ENCODE measurements around the gene SREBF1.

DNA sequence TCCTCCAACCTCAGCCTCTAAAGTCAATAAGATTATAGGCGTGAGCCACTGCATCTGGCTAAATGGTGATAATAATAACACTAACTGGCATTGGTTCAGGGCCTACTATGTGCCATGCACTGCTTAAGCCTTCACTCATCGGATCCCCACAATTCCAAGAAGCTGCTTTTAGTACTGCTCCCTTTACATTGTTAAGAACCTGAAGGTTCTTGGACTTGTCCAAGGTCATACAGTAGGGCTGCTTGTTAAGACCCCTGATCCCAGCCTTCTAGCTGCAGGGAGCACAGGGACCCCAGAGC, 6.6 kb downstream of the SREBF1 start:
- TF ChIP-seq, protein P1, sequence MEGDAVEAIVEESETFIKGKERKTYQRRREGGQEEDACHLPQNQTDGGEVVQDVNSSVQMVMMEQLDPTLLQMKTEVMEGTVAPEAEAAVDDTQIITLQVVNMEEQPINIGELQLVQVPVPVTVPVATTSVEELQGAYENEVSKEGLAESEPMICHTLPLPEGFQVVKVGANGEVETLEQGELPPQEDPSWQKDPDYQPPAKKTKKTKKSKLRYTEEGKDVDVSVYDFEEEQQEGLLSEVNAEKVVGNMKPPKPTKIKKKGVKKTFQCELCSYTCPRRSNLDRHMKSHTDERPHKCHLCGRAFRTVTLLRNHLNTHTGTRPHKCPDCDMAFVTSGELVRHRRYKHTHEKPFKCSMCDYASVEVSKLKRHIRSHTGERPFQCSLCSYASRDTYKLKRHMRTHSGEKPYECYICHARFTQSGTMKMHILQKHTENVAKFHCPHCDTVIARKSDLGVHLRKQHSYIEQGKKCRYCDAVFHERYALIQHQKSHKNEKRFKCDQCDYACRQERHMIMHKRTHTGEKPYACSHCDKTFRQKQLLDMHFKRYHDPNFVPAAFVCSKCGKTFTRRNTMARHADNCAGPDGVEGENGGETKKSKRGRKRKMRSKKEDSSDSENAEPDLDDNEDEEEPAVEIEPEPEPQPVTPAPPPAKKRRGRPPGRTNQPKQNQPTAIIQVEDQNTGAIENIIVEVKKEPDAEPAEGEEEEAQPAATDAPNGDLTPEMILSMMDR (IDR thresholded peaks at IDR 0.05): no peak
- TF ChIP-seq POLR2A (IDR thresholded peaks at IDR 0.05): no peak
